Activated CD4-positive, alpha-beta T cell treated with anti-CD3 and anti-CD28 coated beads, Interleukin-2, amount 50 U/mL, for 48 hours (primary cell): ENCODE data around the gene TAF1L.

Experiments
- DNase-seq, 2 experiments: peaks; one replicate each; pipeline ENCODE4 v3.0.0-alpha.2; 2020

The TAF1L gene

DNA sequence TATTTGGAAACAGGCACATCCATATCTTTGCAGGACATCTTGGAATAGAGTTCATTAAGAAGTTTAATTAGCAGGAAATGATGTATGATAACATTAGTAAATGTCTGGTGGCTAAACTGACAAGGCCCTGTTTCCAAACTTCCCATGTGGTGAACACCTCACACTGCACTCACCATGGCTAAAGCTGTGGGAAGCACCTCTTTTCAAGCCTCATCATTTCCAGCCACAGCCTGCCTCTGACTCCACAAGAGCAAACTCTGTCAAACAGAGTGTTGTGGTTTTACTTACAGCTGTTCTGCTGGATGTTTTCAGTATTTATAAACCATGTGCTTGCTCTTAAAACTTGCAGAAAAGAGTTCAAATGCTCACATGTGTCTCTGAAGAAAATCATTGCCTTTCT is 47.6 kb downstream of the TAF1L start:
- DNase-seq = peak; percentile 8 to 13

DNA sequence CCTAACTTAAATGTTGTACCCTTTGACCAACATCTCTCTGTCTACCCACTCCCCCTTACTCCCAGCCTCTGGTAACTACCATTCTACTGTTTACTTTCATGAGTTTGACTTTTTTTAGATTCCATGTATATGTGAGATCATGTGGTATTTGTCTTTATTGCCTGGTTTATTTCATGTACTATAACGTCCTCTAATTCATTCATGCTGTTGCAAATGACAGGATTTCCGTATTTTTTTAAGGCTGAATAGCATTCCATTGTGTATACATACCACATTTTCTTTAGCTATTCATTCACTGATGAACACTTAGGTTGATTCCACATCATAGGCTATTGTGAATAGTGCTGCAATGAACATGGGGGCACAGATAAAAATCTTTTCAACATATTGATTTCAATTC is 50.7 kb downstream of the TAF1L start:
- DNase-seq = no peak

DNA sequence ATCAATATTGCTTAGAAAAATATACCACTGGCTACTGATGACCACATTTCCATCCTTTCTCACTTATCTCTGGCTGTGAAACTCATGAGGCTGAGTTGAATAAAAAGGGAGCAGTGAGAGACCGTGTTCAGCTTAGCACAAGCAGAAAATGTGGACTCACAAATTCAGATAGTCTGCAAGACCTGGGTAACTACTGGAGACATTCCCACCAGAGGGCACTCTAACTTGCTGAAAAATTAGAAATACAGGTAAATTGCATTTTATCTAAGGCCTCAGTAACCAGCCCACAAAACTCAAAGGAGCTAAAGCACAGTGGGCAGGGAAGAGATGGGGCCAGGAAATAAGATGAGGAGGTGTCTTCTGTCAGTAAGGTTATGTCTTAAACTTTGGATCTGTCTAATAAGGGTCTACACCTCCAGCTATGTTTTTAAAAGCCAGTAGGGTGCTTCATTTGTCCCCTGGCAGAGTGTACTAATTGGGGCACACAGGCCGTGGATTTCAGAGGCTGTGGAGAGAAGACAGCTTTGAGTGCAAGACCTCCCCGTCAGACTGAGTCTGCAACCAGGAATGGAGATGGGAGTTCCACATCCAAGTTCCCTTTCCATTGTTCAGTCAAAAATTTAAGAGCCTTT is 53.8 kb downstream of the TAF1L start:
- peak in 1 of 2 experiments; percentile 30 for DNase-seq

DNA sequence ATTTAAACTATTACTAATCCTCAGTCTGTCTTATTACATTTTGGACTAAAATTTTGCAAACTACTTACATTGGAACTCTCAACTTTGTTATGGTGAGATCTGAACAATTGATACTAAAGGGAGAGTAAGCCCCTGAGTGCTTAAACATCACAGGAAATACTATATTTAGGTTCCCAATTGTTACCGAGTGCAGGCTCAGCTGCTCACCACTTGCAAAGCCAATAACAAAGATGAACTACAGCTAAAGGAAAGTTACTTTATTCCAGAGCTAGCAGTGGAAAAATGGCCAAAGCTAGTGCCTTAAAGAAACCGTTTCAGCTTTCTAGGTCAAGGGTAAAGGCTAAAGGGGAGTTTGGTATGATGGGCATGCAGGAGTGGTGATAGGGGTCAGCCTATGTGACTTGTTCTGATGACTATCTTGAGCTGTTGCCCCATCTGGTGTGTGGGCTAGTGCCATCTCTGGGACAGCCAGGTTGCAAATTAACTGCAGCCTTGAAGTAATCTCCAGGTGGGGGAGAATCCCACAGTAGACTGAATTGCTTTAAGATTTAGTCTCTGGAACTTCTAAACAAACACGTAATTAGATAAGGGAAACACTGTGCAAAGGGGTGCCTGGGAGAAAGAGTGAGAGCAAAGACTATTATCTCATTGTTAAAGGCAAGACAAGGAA is 54.7 kb downstream of the TAF1L start:
- DNase-seq = no peak

DNA sequence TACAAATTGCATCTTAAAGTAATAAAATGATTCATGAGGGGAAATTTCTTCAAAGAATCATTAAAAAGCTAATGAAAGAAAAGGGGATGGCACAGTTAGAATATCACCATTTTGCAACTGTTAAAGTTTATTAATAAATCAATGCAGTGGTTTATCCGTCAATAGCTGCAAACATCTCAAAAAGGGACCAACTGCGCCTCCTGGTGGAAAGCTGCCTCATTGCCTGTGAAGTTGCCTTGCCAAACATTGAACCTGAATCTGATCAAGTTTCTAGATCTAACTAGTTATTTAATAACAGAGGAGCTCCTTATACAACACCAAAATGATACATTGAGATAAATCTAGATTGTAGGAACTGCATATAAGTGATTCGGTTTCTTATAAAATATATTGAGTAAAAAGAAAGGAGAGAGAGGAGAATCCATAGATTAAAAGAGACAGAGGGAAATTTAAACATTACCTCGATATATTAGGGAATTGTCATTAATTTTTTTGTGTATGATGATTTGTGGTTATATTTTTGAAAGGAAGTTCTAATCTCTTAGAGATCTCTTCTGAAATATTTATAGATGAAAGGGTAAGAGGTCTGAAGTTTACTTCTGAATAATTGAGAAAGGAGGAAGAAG is 55.6 kb downstream of the TAF1L start:
- peak; percentile 84 to 86 for DNase-seq
